Fibroblast of skin of right quadriceps (primary cell): Measurements from ENCODE around the gene NTF4.
"Not testable (repeated sequence)": the region's sequence is repeated elsewhere in the genome, so short reads cannot be mapped to it uniquely, and the experiment has no call there.

Source experiments
- DNase-seq: peaks from one replicate; pipeline ENCODE4 v3.0.0-alpha.2; 2013

Gene NTF4

GRCh38 chr19:49019242-49019932, 45.2 kb downstream of the NTF4 start:
- DNase-seq = peak; percentile 28

GRCh38 chr19:49018388-49019241, 46.0 kb downstream of the NTF4 start:
- not testable (repeated sequence) for DNase-seq

- peak; percentile 69 for DNase-seq
These were observed 46.8 kb downstream of the NTF4 start for GRCh38 chr19:49017666-49018351.

- no peak for DNase-seq
These were observed 47.5 kb downstream of the NTF4 start, which contains the start of gene LHB for GRCh38 chr19:49017041-49017665. Gene LHB, minus strand, starts transcription at chr19:49017091. Its CDS starts 10 bp downstream, at chr19:49017081.

GRCh38 chr19:49016067-49016839, 48.4 kb downstream of the NTF4 start:
- DNase-seq = no peak

- no peak for DNase-seq
These were observed 49.8 kb downstream of the NTF4 start for GRCh38 chr19:49014870-49015255.

- DNase-seq = no peak
These were observed 50.3 kb downstream of the NTF4 start for GRCh38 chr19:49014123-49014869.

GRCh38 chr19:49011194-49011593, 53.4 kb downstream of the NTF4 start:
- DNase-seq = no peak
